ENCODE data around the gene OR52J3.

- TF ChIP-seq, protein P1, sequence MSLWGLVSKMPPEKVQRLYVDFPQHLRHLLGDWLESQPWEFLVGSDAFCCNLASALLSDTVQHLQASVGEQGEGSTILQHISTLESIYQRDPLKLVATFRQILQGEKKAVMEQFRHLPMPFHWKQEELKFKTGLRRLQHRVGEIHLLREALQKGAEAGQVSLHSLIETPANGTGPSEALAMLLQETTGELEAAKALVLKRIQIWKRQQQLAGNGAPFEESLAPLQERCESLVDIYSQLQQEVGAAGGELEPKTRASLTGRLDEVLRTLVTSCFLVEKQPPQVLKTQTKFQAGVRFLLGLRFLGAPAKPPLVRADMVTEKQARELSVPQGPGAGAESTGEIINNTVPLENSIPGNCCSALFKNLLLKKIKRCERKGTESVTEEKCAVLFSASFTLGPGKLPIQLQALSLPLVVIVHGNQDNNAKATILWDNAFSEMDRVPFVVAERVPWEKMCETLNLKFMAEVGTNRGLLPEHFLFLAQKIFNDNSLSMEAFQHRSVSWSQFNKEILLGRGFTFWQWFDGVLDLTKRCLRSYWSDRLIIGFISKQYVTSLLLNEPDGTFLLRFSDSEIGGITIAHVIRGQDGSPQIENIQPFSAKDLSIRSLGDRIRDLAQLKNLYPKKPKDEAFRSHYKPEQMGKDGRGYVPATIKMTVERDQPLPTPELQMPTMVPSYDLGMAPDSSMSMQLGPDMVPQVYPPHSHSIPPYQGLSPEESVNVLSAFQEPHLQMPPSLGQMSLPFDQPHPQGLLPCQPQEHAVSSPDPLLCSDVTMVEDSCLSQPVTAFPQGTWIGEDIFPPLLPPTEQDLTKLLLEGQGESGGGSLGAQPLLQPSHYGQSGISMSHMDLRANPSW (CRISPR knock-in tag; IDR thresholded peaks at IDR 0.05; ENCODE audit: borderline replicate concordance): no peak
- TF ChIP-seq EP300 (IDR thresholded peaks at IDR 0.05; ENCODE audit: low read depth in 2 of 2, low read length in 2 of 2) (no peak), EP300 (CRISPR knock-in tag; IDR thresholded peaks at IDR 0.05; ENCODE audit: borderline replicate concordance) (no peak), SOX13 (IDR thresholded peaks at IDR 0.05) (no peak), SOX13 (CRISPR knock-in tag; conservative IDR thresholded peaks at IDR 0.05 in 1 of 2, IDR thresholded peaks at IDR 0.05 in 1 of 2) (no peak), PITX1 (CRISPR knock-in tag; IDR thresholded peaks at IDR 0.05) (no peak), BRCA1 (CRISPR knock-in tag; IDR thresholded peaks at IDR 0.05) (no peak), ZNF34 (CRISPR knock-in tag; IDR thresholded peaks at IDR 0.05; ENCODE audit: borderline replicate concordance) (no peak), JUN (CRISPR knock-in tag; IDR thresholded peaks at IDR 0.05) (no peak), CTCF (CRISPR knock-in tag; IDR thresholded peaks at IDR 0.05) (no peak)
These were observed 33.3 kb upstream of the OR52J3 start for GRCh38 chr11:5013012-5013411.
